Measurements from ENCODE around the gene PSIP1. TPM values are rescaled to one million over a fixed set of nuclear protein-coding genes. Genes with fewer than 3 reads are reported as not detected.

Gene PSIP1
- total and polyA plus RNA-seq, 2 of the 4 experiments (the other 2 are of a cell fraction), result 21.8 to 27.2 TPM

- Histone ChIP-seq H2BK5ac (ENCODE audit: low read depth, low read length, poor library complexity, severe bottlenecking) (no peak overlapping the region), H3K23ac (ENCODE audit: low read depth, low read length) (no peak overlapping the region), H4K8ac (ENCODE audit: low read depth in 2 of 2, low read length in 2 of 2) (no peak overlapping the region), H2BK15ac (ENCODE audit: low read depth, low read length) (no peak overlapping the region), H2AK9ac (replicated peaks; ENCODE audit: low read depth, low read length, poor library complexity) (no peak overlapping the region), H3K9me3 (ENCODE audit: control insufficient read depth, insufficient read depth, low read length) (no peaks in the 10 kb centered on the region; the same call in 1 of the 2 replicates), H2AFZ (replicated peaks; ENCODE audit: low read length, poor library complexity) (no peak overlapping the region), H2BK20ac (ENCODE audit: low read depth, low read length) (no peak overlapping the region), H3K14ac (replicated peaks; ENCODE audit: low read depth, low read length) (no peak overlapping the region), H3K4me3 (ENCODE audit: insufficient read depth, low read depth, low read length) (no peak overlapping the region), H3K56ac (ENCODE audit: extremely low read depth, insufficient read depth, low read length) (no peak overlapping the region), H3K4me1 (ENCODE audit: control insufficient read depth, insufficient read depth, low read length) (no peaks in the 10 kb centered on the region), H3K4ac (ENCODE audit: low read depth, low read length) (no peak overlapping the region), H3K4me2 (ENCODE audit: low read depth, low read length) (no peak overlapping the region), H3K79me1 (ENCODE audit: low read depth in 1 of 2, low read length in 2 of 2) (peaks cover 12 to 30% of the 10 kb centered on the region in 2 experiments), H4K5ac (ENCODE audit: low read depth, low read length) (no peak overlapping the region), H3K9ac (ENCODE audit: low read depth, low read length) (no peak overlapping the region), H2AK5ac (ENCODE audit: low read depth, low read length) (no peak overlapping the region), H3K36me3 (ENCODE audit: control insufficient read depth, insufficient read depth, low read length) (peaks cover 7% of the 10 kb centered on the region), H3K27ac (ENCODE audit: insufficient read depth, low read length) (no peak overlapping the region), H4K20me1 (ENCODE audit: insufficient read depth, low read length) (peaks cover 5% of the 10 kb centered on the region; the same call in 1 of the 2 replicates), H4K91ac (ENCODE audit: insufficient read depth, low read depth, low read length) (no peak overlapping the region), H3K27me3 (ENCODE audit: control insufficient read depth, insufficient read depth, low read length) (no peaks in the 10 kb centered on the region), H3K9me1 (ENCODE audit: insufficient read depth, low read length) (0 out of 2 replicates have a peak, but pooled peaks cover 4% of the 10 kb centered on the region), H3K18ac (ENCODE audit: low read depth, low read length) (no peak overlapping the region), H2BK120ac (ENCODE audit: low read depth, low read length) (no peak overlapping the region)
- no peak for ATAC-seq (ENCODE audit: low read depth)
- CTCF ChIA-PET, result no interaction called here
- TF ChIP-seq RCOR1 (IDR thresholded peaks at IDR 0.05; ENCODE audit: insufficient replicate concordance, low read length), result no peak
- DNase-seq, result no peak
- dilution Hi-C loops (cut with HindIII; ENCODE audit: low sequenced_read_pairs, unreplicated experiment), result no loop called here
- POLR2A ChIA-PET (ENCODE audit: unreplicated experiment), result no interaction called here
- BruUV-seq (replicated peaks), result no TSS peak
- in situ Hi-C loops (cut with MboI; ENCODE audit: low sequenced_read_pairs), result no loop called here
- no CpG with 5 or more reads among the region's 1 CpG for WGBS, 2 experiments (ENCODE audit: extremely low coverage in 2 of 2, insufficient read length in 1 of 2)
- intact Hi-C loops (cut with micrococcal nuclease), result no loop called here
These were observed 18.8 kb downstream of the PSIP1 start for GRCh38 chr9:15491950-15492349.
